Thyroid gland (tissue), 4 donors: ENCODE measurements around the gene INTS1.

Experiments used
- CTCF ChIP-seq, 6 experiments: fragments of 200-600 bp in 3 of 6; fragments of 450-650 bp in 3 of 6; sonication (generic) in 3 of 6; IDR thresholded peaks; one replicate each; pipeline ENCODE4 v1.5.1; 2016 to 2019; ENCODE audit warnings: antibody characterized with exemption in 6 of 6, mild to moderate bottlenecking in 2 of 6, inconsistent platforms in 1 of 6, moderate library complexity in 1 of 6
- POLR2A ChIP-seq, 2 donors: fragments of 450-650 bp; IDR thresholded peaks; one replicate each; pipeline ENCODE4 v1.6.1; 2017; ENCODE audit warnings: antibody characterized with exemption in 2 of 2, mild to moderate bottlenecking in 2 of 2, moderate library complexity in 1 of 2

GRCh38 chr7:1488016-1488415 is 16.2 kb downstream of the INTS1 start:
- TF ChIP-seq CTCF (IDR thresholded peaks at IDR 0.05) (no peak), POLR2A (IDR thresholded peaks at IDR 0.05) (no peak)
